HL-60 (cell line): ENCODE data around the gene PNKP.

Experiments used
- GABPA ChIP-seq: IDR thresholded peaks from 2 replicates; pipeline ENCODE4 v1.6.1; 2012; ENCODE audit warnings: low read depth
- POLR2AphosphoS5 ChIP-seq: IDR thresholded peaks from 2 replicates; pipeline ENCODE4 v1.6.1; 2012; ENCODE audit warnings: low read depth
- SPI1 ChIP-seq: IDR thresholded peaks from 2 replicates; pipeline ENCODE4 v1.6.1; 2012; ENCODE audit warnings: low read depth, mild to moderate bottlenecking, borderline replicate concordance
- TF ChIP-seq, protein P1 (sequence below): IDR thresholded peaks from one replicate; pipeline ENCODE4 v1.5.1; 2011; ENCODE audit warnings: low read length, control low read depth, inconsistent platforms; ENCODE audit not compliant: insufficient read depth
- TF ChIP-seq, protein P2 (sequence below): IDR thresholded peaks from 2 replicates; pipeline ENCODE4 v1.6.1; 2012; ENCODE audit warnings: low read depth; ENCODE audit not compliant: insufficient replicate concordance

DNA sequence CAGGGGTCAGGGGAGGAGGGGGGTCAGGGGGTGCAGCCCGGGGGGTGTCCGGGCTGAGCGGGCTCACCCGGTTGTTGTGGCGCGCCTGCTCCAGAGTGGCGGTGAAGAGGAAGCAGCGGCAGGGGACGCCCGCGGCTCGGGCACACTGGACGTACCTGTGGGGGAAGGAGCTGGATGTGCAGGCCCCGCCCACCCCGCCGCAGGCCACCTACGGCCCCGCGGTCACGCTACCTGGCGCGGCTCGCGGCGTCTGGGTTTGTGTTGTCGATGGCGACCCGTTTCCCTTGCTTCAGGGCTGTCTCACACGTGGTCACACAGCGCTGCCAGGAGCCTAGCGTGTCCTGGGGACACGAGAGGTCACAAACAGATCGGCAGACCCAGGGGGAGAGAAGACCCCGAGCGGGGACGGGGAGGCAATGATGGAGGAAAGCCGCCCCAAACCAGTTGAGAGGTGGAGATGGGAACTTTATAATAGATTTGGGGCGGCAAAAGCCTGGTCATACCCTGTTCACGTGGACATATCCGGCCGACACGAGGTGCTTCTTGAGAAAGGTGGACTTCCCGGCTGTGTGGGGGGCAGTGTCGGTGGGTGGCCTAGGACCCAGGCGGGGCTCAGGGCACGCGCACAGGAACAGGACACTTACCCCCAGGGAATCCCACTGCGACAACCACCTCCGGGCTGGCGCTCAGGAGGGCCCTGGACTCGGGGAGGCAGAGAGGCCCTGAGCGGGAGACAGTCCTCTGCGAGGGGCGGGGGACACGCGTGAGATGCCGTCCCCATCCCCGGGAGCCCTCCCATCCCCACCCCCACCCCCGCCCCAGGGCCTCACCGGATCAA is 5.6 kb downstream of the PNKP start:
- TF ChIP-seq POLR2AphosphoS5 (no peak), GABPA (no peak), SPI1 (no peak)
- TF ChIP-seq, protein P1, sequence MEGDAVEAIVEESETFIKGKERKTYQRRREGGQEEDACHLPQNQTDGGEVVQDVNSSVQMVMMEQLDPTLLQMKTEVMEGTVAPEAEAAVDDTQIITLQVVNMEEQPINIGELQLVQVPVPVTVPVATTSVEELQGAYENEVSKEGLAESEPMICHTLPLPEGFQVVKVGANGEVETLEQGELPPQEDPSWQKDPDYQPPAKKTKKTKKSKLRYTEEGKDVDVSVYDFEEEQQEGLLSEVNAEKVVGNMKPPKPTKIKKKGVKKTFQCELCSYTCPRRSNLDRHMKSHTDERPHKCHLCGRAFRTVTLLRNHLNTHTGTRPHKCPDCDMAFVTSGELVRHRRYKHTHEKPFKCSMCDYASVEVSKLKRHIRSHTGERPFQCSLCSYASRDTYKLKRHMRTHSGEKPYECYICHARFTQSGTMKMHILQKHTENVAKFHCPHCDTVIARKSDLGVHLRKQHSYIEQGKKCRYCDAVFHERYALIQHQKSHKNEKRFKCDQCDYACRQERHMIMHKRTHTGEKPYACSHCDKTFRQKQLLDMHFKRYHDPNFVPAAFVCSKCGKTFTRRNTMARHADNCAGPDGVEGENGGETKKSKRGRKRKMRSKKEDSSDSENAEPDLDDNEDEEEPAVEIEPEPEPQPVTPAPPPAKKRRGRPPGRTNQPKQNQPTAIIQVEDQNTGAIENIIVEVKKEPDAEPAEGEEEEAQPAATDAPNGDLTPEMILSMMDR: no peak
- TF ChIP-seq, protein P2, sequence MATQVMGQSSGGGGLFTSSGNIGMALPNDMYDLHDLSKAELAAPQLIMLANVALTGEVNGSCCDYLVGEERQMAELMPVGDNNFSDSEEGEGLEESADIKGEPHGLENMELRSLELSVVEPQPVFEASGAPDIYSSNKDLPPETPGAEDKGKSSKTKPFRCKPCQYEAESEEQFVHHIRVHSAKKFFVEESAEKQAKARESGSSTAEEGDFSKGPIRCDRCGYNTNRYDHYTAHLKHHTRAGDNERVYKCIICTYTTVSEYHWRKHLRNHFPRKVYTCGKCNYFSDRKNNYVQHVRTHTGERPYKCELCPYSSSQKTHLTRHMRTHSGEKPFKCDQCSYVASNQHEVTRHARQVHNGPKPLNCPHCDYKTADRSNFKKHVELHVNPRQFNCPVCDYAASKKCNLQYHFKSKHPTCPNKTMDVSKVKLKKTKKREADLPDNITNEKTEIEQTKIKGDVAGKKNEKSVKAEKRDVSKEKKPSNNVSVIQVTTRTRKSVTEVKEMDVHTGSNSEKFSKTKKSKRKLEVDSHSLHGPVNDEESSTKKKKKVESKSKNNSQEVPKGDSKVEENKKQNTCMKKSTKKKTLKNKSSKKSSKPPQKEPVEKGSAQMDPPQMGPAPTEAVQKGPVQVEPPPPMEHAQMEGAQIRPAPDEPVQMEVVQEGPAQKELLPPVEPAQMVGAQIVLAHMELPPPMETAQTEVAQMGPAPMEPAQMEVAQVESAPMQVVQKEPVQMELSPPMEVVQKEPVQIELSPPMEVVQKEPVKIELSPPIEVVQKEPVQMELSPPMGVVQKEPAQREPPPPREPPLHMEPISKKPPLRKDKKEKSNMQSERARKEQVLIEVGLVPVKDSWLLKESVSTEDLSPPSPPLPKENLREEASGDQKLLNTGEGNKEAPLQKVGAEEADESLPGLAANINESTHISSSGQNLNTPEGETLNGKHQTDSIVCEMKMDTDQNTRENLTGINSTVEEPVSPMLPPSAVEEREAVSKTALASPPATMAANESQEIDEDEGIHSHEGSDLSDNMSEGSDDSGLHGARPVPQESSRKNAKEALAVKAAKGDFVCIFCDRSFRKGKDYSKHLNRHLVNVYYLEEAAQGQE: no peak
